CD4-positive, alpha-beta T cell treated with Interleukin-6 for 4 hours (primary cell): ENCODE measurements around the gene RNF6.
"Not testable (repeated sequence)": the region's sequence is repeated elsewhere in the genome, so short reads cannot be mapped to it uniquely, and the experiment has no call there.

Source experiments
- DNase-seq: peaks from one replicate; pipeline ENCODE4 v3.0.0-alpha.2; 2020; ENCODE audit warnings: mixed read lengths

The RNF6 gene

GRCh38 chr13:26221721-26222519 is at the start of gene RNF6:
Gene RNF6, minus strand, starts transcription at chr13:26222314. Its CDS starts 2,665 bp downstream, at chr13:26219649.
- peak; percentile 87 for DNase-seq

DNA sequence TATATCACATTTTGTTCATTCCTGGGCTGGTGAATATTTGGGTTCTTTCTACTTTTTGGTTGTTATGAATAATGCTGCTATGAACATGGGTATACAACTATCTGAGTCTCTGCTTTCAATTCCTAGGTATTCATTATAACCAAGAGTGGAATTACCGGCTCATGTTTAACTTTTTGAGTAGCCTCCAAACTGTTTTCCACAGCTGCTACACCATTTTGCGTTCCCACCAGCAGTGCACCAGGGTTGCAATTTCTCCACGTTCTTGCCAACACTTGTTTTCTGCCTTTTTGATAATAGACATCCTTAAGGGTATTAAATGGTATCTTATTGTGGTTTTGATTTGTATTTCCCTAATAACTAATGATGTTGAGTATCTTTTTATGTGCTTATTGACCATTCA is 48.6 kb upstream of the RNF6 start:
- DNase-seq: no peak

- no peak for DNase-seq
Observed at GRCh38 chr13:26266311-26266710, 44.2 kb upstream of the RNF6 start.

DNA sequence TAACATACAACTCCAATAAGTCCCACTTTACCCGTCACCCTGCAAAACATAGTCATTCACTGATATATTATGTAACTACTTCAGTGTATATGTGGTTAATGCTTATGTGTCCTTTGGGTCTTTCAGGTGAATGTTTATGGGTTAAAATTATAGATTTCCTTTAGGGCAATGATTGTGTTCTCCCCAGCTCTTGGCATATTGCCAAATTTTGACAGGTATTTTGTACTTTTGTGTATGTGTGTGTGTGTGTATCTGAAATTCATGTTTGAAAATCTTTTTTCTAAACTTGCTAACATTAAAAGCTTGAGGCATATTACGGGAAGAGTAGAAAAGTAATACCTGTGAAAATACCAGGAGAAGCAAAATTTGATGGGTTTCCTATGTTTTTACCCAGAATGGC is 40.0 kb upstream of the RNF6 start:
- DNase-seq: no peak

- DNase-seq: no peak
Observed at GRCh38 chr13:26259634-26260033, 37.5 kb upstream of the RNF6 start.

DNA sequence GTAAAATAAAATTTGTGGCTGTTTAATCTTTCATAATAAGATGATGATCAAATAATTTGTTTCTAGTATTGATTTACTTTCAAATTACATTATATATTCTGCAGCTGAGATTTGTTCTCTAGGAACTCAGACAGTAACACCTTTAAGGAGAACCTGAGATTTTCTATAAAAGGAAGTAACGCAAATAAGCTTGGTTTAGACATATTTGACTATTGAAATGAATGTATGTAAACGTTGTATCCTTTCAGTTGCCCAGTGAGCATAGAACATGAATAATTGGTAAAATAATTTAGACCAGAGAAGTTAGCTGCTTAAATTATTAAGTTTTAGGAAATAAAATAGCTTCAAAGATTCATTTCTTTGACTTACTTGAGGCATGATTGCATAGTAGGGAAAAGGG is 34.9 kb upstream of the RNF6 start:
- DNase-seq: no peak

GRCh38 chr13:26255691-26256277 is 33.7 kb upstream of the RNF6 start:
- no peak for DNase-seq

DNA sequence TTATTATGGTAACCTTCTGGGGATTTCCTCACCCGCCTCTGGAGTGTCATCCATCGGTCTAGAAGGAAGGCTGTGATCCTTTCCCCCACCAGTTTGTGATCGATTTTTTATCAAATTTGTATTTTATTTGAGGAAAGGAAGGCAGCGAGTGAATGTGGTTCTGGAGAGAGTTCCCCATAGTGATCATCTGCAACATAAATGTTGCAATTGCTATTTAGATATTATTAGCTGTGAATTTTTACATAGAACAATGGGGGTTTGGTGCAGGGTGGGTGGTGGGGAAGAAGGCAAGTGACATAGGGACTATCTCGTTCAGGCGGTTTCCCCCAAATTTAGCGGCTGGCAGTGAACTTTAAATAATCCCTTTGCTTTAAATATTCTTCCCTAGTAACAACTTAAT is 33.0 kb upstream of the RNF6 start:
- no peak for DNase-seq

DNA sequence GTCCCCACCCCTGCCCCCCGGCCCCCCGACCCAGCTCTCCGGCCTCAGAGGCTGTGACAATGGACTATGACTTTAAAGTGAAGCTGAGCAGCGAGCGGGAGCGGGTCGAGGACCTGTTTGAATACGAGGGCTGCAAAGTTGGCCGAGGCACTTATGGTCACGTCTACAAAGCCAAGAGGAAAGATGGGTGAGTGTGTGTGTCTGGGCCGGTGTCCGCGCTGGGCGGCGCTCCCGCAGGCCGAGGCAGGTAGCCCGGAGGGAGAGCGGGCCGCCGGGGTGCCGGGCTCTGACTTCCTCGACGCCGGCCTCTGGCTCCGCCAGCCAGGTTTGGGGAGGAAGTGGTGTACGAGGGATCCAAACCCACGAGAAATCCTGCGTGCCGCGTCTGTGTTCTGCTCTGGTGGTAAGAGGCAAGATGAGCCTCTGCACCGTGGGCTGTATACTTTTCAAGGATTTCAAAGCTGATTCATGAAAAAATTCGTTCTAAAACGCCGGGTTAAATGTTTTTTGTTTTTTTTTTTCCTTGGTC is 32.5 kb upstream of the RNF6 start:
- peak; percentile 71 for DNase-seq

DNA sequence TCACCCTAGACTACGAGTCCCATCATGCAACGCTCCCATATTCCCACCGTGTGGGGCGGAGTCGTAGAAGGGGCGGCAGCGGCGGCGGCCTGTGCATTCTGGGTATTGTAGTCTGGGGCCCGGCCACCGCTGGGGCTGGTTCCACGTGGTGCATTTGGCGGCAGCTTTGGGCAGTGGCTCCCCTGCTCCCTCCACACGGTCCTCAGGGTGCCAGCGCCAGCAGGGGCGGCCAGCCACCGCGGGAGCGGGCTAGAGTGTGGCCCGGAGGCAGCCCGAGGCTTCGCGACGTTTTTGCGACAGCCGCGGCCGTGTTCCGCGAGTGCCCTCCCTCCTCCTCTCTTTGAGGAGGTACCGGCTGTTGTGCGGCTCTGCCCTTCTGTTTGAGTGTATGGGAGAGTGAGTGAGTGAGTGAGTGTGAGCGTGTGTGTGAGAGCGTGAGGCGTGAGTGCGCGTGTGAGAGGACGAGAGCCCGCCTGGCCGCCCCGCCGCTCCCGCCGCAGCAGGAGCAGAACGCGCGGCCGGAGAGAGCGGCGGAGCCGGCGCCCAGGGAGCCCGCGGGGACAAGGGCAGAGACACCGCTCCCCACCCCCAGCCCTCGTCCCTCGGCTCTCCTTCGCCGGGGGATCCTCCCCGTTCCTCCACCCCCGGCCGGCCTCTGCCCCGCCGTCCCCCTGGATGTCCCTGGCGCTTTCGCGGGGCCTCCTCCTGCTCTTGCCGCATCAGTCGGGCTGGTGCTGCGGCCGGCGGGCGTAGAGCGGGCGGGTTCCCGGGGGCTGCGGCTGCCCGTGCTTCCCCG is 31.9 kb upstream of the RNF6 start, which contains the start of gene CDK8:
Gene CDK8 (plus strand): TSS at position 343 of the 796 bp plus-strand sequence. CDS start 513 bp downstream, outside the sequence.
- DNase-seq: peak; percentile 88

DNA sequence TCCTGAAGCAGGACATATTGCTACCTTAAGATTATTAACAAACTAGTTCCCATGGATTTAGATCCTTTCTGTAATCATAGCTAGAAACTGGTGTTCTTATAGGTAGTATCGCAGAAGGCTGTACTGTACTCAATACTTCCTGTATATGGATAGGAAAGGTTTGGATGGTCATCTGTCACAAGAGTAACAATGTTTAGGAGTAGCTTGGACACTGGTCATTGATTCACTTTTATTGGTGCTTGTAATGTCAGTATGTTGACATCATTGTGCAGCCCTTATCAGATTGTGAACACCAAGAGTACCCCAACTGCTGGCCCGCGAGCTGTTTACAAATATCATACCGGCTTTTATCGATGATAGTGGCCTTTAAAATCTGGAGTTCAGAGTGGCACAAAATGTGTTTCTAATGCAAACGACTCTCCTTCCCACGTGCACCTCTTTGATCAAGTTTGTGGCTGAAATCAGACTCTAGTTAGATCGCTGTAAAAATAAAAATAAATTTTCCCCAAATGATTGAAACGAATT is 31.2 kb upstream of the RNF6 start:
- no peak for DNase-seq

GRCh38 chr13:26252006-26252405 is 29.9 kb upstream of the RNF6 start:
- DNase-seq: not testable (repeated sequence)

DNA sequence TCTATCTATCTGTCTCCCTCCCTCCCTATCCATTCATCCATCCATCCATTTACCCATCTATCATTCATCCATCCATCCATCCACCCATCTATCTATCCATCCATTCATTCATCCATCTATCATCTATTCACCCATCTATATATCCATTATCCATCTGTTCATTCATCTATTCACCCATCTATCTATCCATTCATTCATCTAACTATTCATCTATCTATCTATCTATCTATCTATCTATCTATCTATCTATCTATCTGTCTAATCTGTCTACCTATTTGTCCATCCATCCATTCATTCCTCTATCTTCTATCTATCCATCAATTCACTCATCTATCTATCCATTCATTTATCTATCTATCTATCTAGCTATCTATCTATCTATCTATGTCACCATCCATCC is 27.4 kb upstream of the RNF6 start:
- DNase-seq: no peak

DNA sequence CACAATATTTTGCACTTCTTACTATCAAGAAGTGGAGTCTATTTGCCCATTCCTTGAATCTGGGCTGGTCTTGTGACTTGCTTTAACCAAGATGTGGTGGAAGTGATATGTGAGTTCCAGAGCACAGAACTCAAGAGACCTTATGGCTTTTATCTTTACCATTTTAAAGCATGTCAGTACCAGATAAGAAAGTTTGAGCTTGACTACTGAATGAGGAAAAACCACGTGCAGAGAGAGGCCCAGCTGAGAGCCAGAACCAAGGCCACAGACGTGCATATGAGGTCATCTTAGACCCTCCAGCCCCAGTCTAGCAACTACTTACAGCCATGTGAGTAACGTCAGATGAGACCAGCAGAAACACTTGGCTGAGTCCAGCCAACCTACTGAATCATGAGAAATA is 25.5 kb upstream of the RNF6 start:
- no peak for DNase-seq

DNA sequence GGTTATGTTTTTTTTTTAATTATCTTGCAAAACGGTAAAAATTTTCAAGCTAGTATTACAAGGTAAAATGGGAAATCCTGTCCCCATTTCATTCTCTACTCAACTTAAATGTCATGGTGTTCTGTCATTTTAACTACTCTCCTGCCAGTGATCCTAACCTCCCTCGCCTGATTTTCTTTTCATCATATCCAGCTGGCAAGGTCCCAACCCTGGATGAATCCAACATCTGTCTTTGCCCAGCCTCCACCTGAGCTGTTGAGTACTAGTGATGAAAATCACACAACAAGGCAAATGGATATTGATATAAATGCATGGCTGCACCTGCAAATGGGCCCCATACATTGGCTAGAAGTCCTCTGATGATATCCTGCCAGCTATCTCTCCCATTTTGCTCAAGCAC is 24.9 kb upstream of the RNF6 start:
- DNase-seq: no peak

DNA sequence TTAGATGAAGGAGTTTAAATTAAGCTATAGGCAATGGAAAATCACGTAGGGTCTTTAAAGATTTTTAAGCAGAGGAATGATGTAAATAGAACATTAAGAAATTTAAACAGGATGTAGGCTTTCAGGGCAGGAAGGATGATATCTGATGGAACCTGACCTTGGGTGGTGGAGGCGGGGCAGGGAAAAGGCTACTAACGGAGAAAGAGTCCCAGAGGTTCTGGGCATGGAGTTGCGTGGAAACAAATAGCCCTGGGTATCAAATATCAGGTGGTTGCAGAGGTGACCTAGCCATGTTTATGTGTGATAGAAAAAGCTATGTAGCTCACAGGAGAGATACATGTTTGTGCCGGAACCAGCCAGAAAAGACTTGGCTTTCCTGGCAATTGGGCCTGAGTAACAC is 24.0 kb upstream of the RNF6 start:
- no peak for DNase-seq

DNA sequence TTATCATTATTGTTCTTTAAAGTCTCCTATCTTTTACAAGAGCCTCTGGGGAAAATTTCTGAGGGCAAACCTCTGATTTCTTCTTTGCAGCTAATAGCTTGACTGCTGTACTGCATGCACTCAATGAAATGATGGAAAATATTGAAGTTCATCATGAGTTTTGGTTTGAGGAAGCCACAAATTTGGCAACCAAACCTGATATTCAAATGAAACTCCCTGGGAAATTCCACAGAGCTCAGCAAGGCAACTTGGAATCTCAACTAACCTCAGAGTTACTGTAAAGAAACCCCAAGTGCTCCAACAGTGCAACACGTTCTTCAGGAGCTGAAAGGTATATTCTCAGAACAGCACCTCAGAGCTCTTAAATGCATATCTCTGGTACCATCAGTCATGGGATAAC is 14.2 kb upstream of the RNF6 start:
- DNase-seq: no peak

- no peak for DNase-seq
Observed at GRCh38 chr13:26230703-26231102, 8.6 kb upstream of the RNF6 start.

GRCh38 chr13:26229080-26229615 is 7.0 kb upstream of the RNF6 start:
- DNase-seq: no peak

GRCh38 chr13:26228096-26228495 is 6.0 kb upstream of the RNF6 start:
- DNase-seq: no peak

- DNase-seq: no peak
Observed at GRCh38 chr13:26227166-26227971, 5.3 kb upstream of the RNF6 start.
